Ectodermal cell (in vitro differentiated cells): ENCODE measurements around the gene TAF11L10. TPM values are rescaled to one million over a fixed set of nuclear protein-coding genes. Genes with fewer than 3 reads are reported as not detected.
"Not testable (repeated sequence)": the region's sequence is repeated elsewhere in the genome, so short reads cannot be mapped to it uniquely, and the experiment has no call there.

ENCODE experiments used
- H3K27ac ChIP-seq: 2 replicates; pipeline ENCODE4 v1.7.0; 2013; ENCODE audit warnings: mild to moderate bottlenecking, low read depth, low read length; ENCODE audit not compliant: insufficient read depth, poor library complexity, severe bottlenecking
- H3K27me3 ChIP-seq: 2 replicates; pipeline ENCODE4 v1.7.0; 2013; ENCODE audit warnings: mild to moderate bottlenecking, low read length; ENCODE audit not compliant: insufficient read depth, control insufficient read depth, poor library complexity, severe bottlenecking
- H3K36me3 ChIP-seq: one replicate; pipeline ENCODE4 v1.7.0; 2013; ENCODE audit warnings: low read length; ENCODE audit not compliant: control insufficient read depth, insufficient read depth
- H3K4me1 ChIP-seq: one replicate; pipeline ENCODE4 v1.7.0; 2013; ENCODE audit warnings: low read length; ENCODE audit not compliant: control insufficient read depth, insufficient read depth
- H3K4me3 ChIP-seq: 2 replicates; pipeline ENCODE4 v1.7.0; 2013; ENCODE audit warnings: low read depth, low read length, control low read depth; ENCODE audit not compliant: insufficient read depth
- H3K9me3 ChIP-seq: 2 replicates; pipeline ENCODE4 v1.7.0; 2013; ENCODE audit warnings: mild to moderate bottlenecking, low read length, moderate library complexity; ENCODE audit not compliant: control insufficient read depth
- WGBS, 2 experiments: methylation state at CpG; one replicate each; pipeline ENCODE4 v1.1.7; 2013; ENCODE audit warnings: missing lambda C conversion rate in 2 of 2; 5-methylcytosine and 5-hydroxymethylcytosine counted together
- polyA plus RNA-seq, 4 experiments: library from polyadenylated mRNA; stranded (reverse); fragments of 50-300 nt; gene quantifications; one replicate each; pipeline ENCODE4 v1.2.3, GENCODE V29; 2013

TAF11L10 gene
- not detected for polyA plus RNA-seq (2013, experiment 1 of 4)
- polyA plus RNA-seq (2013, experiment 2 of 4) = not detected
- polyA plus RNA-seq (2013, experiment 3 of 4) = not detected
- not detected for polyA plus RNA-seq (2013, experiment 4 of 4)

DNA sequence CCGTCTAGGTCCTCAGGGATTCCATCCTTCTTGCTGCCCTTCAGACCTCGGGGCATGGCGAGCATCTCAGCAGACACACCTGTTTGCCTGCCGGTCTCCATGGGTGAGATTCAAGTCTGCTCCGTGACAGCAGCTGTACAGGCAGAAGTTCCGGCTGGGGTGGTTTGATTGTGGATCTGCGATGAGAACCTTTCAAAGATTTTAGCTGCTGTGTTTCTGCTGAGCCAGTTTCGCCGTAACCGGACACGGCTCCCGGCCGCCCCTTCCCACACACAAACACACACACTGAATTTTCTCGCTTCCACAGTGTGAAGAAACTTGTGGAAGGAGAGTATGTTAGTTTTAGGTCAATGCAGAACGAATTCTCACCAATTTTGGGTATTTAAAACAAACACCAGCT lies at the start of gene TAF11L10:
Gene TAF11L10 (minus strand): TSS at position 101 of the 400 bp plus-strand sequence.
- H3K4me3 ChIP-seq, H3K9me3 ChIP-seq, H3K27me3 ChIP-seq, H3K4me1 ChIP-seq, H3K27ac ChIP-seq, H3K36me3 ChIP-seq: not testable (repeated sequence)
- WGBS, 2 experiments = no CpG with 5 or more reads among the region's 15 CpGs

DNA sequence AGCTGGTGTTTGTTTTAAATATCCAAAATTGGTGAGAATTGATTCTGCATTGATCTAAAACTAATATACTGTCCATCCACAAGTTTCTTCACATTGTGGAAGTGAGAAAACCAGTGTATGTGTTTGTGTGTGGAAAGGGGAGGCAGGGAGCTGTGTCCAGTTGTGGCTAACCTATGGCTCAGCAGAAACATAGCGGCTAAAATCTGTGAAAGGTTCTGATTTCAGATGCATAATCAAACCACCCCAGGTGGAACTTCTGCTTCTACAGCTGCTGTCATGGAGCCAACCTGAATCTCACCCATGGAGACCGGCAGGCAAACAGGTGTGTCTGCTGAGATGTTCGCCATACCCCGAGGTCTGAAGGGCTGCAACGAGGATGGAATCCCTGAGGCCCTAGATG lies 36.5 kb upstream of the TAF11L10 start, which contains the start of gene TAF11L14:
Gene TAF11L14 (plus strand): TSS at position 301 of the 400 bp plus-strand sequence.
- no peaks in the 10 kb centered on the region for H3K27me3 ChIP-seq
- H3K4me3 ChIP-seq = no peak within 1 kb of the TSS
- 94% methylated on average over 5 of the region's 5 CpGs for WGBS, 2 experiments
- no peaks in the 10 kb centered on the region for H3K36me3 ChIP-seq
- H3K4me1 ChIP-seq = no peaks in the 10 kb centered on the region
- H3K9me3 ChIP-seq = no peaks in the 10 kb centered on the region
- no peak within 1 kb of the TSS for H3K27ac ChIP-seq

DNA sequence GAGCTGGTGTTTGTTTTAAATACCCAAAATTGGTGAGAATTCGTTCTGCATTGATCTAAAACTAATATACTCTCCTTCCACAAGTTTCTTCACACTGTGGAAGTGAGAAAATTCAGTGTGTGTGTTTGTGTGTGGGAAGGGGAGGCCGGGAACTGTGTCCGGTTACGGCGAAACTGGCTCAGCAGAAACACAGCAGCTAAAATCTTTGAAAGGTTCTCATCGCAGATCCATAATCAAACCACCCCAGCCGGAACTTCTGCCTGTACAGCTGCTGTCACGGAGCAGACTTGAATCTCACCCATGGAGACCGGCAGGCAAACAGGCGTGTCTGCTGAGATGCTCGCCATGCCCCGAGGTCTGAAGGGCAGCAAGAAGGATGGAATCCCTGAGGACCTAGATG lies 34.2 kb upstream of the TAF11L10 start, which contains the start of gene TAF11L13:
Gene TAF11L13 (plus strand): TSS at position 301 of the 400 bp plus-strand sequence.
- H3K27ac ChIP-seq, H3K4me1 ChIP-seq, H3K36me3 ChIP-seq, H3K4me3 ChIP-seq, H3K27me3 ChIP-seq, H3K9me3 ChIP-seq: not testable (repeated sequence)
- 100% methylated on average over 1 to 2 of the region's 12 CpGs for WGBS, 2 experiments

DNA sequence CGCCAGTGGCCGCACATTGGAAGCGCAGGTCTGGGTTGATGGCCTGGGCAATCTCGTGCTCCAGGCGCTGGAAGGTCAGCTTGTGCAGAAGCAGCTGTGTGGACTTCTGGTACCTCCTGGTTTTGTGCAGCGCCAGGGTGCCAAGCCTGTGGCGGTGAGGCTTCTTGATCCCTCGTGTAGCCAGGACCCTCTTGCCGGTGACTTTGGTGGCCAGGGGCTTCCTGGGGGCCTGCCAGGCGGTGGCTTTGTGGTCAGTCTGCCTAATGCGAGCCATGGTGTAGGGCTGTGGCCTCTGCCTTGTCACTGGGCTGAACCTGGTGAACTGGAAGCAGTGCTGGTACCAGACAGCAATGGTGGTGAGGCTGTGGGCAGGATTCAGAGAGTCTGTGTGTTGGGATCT lies 28.1 kb upstream of the TAF11L10 start:
- Histone ChIP-seq H3K27ac (no peak overlapping the region), H3K4me3 (no peak overlapping the region), H3K27me3 (no peaks in the 10 kb centered on the region), H3K9me3 (no peaks in the 10 kb centered on the region), H3K36me3 (no peaks in the 10 kb centered on the region), H3K4me1 (no peaks in the 10 kb centered on the region)
- WGBS, 2 experiments = 95 to 97% methylated on average over 11 of the region's 11 CpGs

DNA sequence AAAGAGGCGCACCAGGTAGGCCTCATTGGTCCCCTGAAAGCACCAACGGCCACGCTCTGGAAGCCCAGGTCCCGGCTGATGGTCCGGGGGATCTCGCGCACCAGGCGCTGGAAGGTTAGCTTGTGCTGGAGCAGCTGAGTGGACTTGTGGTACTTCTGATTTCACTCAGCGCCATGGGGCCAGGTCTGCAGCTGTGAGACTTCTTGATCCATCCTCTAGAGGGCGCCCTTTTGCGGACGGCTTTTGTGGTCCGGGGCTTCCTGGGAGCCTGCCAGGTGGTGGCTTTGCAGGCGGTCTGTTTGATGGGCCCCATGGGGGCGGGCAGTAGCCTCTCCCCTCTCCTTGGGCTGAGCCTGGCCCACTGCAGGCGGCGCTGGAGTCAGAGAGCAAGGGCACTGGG lies 23.0 kb upstream of the TAF11L10 start:
- Histone ChIP-seq H3K4me3 (no peak overlapping the region), H3K27me3 (no peaks in the 10 kb centered on the region), H3K4me1 (no peaks in the 10 kb centered on the region), H3K9me3 (no peaks in the 10 kb centered on the region), H3K36me3 (no peaks in the 10 kb centered on the region), H3K27ac (no peak overlapping the region)
- 87 to 88% methylated on average over 17 of the region's 17 CpGs for WGBS, 2 experiments

DNA sequence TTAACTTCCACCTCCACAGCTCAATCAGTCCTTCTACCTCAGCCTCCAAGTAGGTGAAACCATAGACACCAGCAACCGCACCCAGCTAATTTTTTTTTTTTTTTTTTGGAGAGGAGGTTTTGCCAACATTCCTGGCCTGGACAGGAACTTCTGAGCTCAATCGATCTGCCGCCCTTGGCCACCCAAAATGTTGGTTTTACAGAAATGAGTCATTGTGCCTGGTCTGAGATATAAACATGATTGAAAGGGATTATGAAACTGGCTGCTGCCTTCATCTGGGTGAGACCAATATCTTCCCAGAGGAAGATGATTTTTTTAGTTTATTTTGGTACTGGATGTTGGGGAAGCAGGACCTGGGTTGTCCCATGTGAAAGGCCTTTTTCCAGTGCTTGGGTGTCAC lies 21.7 kb upstream of the TAF11L10 start:
- H3K9me3 ChIP-seq = no peaks in the 10 kb centered on the region
- no peaks in the 10 kb centered on the region for H3K36me3 ChIP-seq
- H3K4me1 ChIP-seq = no peaks in the 10 kb centered on the region
- no peak overlapping the region for H3K27ac ChIP-seq
- no peaks in the 10 kb centered on the region for H3K27me3 ChIP-seq
- H3K4me3 ChIP-seq = no peak overlapping the region
- 93 to 100% methylated on average over 3 of the region's 3 CpGs for WGBS, 2 experiments

DNA sequence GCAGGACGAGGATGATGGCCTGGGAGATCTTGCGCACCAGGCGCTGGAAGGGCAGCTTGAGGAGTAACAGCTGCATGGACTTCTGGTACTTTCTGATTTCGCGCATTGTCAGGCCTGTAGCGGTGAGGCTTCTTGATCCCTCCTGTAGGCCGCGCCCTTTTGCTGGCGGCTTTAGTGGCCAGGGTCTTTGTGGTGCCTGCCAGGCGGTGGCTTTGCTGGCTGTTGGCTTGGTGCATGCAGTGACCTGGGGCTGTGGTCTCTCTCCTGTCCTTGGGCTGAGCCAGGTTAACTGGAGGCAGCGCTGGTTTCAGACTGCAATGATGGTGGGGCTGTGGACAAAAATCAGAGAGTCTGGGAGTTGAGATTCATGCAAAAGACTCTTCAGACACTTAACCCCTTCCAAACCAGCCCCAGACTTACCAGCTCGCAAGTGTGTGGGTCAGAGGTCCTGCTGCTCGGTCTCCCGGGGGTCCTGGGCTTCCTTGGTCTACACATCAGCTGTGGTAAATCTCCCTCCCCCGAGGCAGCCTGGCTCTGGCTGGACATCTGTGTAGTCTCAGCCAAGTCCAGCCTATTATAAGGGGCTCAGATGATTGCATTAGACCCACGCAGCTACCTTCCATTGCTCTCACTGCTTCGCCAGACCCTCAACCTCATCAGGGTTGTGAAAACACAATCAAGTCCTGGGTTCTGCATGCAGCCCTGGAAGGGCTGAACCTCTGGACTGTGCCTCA lies 17.4 kb upstream of the TAF11L10 start:
- Histone ChIP-seq H3K27ac (no peak overlapping the region), H3K36me3 (no peaks in the 10 kb centered on the region), H3K27me3 (no peaks in the 10 kb centered on the region), H3K4me3 (no peak overlapping the region), H3K9me3 (no peaks in the 10 kb centered on the region), H3K4me1 (no peaks in the 10 kb centered on the region)
- 95% methylated on average over 17 of the region's 17 CpGs for WGBS, 2 experiments

DNA sequence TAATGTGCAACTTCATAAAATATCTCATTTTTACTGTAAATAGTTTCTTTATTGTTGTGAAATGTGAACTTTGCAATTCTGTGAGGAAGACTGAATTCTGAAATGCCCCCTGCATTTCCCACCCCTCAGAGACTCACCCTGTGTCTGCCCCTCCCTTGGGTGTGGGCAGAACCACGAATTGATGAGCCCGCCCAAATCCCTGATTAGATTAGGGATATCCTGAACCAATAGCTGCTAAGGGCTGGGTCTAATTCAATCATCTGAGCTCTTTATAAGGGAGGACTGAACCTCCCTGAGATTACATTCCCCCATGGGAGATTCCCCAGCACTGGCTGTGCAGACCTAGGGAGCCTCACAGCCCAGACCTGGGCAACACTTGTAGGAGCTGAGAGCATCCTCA lies 12.5 kb upstream of the TAF11L10 start, which contains the start of gene TAF11L12:
Gene TAF11L12 (plus strand): TSS at position 301 of the 400 bp plus-strand sequence.
- not testable (repeated sequence) for H3K4me3 ChIP-seq
- WGBS, 2 experiments = 95 to 100% methylated on average over 2 of the region's 2 CpGs

DNA sequence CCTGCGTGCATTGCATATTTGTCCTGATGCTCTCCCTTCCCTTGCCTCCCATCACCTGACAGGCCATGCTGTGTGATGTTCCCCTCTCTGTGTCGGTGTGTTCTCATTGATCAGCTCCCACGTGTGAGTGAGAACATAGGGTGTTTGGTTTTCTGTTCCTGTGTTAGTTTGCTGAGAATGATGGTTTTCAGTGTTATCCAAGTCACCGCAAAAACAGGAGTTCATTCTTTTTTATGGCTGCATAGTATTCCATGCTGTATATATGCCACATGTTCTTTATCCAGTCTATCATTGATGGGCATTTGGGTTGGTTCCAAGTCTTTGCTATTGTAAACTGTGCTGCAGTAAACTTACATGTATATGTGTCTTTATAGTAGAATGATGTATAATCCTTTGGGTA lies 9.8 kb upstream of the TAF11L10 start:
- not testable (repeated sequence) for H3K4me3 ChIP-seq, H3K9me3 ChIP-seq, H3K27ac ChIP-seq, H3K27me3 ChIP-seq, H3K4me1 ChIP-seq, H3K36me3 ChIP-seq
- 77 to 100% methylated on average over 3 of the region's 4 CpGs for WGBS, 2 experiments

More for the DNA sequence above, 12.5 kb upstream of the TAF11L10 start, which contains the start of gene TAF11L12:
- H3K27ac ChIP-seq, H3K36me3 ChIP-seq, H3K9me3 ChIP-seq, H3K27me3 ChIP-seq, H3K4me1 ChIP-seq: not testable (repeated sequence)

DNA sequence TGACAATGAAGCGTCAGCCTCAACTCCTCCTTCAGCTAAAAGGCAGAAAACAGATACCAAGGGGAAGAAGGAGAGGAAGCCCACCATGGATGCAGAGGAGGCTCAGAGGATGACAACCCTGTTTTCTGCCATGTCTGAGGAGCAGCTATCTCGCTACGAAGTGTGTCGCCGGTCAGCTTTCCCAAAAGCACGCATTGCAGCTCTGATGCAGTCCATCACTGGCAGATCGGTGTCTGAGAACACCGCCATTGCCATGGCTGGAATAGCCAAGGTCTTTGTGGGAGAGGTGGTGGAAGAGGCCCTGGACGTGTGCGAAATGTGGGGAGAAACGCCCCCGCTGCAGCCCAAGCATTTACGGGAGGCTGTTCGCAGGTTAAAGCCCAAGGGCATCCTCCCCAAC lies 7.3 kb upstream of the TAF11L10 start:
- Histone ChIP-seq H3K4me1 (no peaks in the 10 kb centered on the region), H3K36me3 (no peaks in the 10 kb centered on the region), H3K27me3 (no peaks in the 10 kb centered on the region), H3K27ac (no peak overlapping the region), H3K9me3 (no peaks in the 10 kb centered on the region), H3K4me3 (no peak overlapping the region)
- WGBS, 2 experiments = 94 to 96% methylated on average over 14 of the region's 14 CpGs
